ENCODE results near the gene GLG1.
"Not testable (repeated sequence)": the region's sequence is repeated elsewhere in the genome, so short reads cannot be mapped to it uniquely, and the experiment has no call there.

- not testable (repeated sequence) for TF ChIP-seq CTCF (IDR thresholded peaks at IDR 0.05); POLR2A (IDR thresholded peaks at IDR 0.05; ENCODE audit: low read length); EP300 (IDR thresholded peaks at IDR 0.05); REST (IDR thresholded peaks at IDR 0.05); E2F6 (IDR thresholded peaks at IDR 0.05; ENCODE audit: borderline replicate concordance, low read depth); JUN (IDR thresholded peaks at IDR 0.05); CHD4 (IDR thresholded peaks at IDR 0.05; ENCODE audit: borderline replicate concordance); JUNB (IDR thresholded peaks at IDR 0.05); MAFK (IDR thresholded peaks at IDR 0.05; ENCODE audit: partially characterized antibody)
Measured at GRCh38 chr16:74552357-74552756, 54.6 kb downstream of the GLG1 start.

All from A549 (cell line).